ENCODE data around the gene MCFD2.
"Not testable (repeated sequence)": the region's sequence is repeated elsewhere in the genome, so short reads cannot be mapped to it uniquely, and the experiment has no call there.

Gene MCFD2

DNA sequence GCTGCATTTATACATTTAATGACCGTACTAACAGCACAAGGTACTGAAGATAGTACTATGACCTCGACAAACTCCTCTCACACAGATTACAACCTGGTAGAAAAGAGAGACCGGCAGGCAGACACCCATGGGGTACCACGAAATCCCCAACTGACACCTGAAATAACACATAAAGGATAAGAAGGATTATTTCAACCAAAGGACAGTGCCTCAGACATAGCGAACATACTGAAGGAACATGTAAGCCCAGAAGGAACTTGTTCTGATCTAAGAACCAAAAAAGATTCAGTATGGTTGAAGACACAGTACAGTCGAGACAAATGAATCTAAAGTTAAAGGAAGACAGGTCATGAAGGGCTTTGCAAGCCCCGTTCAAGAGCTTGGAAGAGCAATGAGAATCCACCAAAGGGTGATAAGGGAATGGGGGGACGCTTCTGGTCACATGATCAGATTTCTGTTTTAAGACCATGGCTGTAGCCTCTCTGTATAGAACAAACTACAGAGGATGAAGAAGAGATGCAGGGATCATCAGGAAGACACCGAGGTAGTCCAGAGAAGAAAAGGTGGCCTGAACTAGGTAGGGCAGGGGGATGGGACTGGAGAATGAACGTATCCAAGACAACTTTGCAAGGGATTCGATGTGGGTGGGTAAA is 902 bp downstream of the MCFD2 start:
- peaks cover 32% of the 10 kb centered on the region for H3K4me1 ChIP-seq (ENCODE audit: control insufficient read depth, insufficient read depth, low read length)
- peak overlapping the region; percentile 98 for H3K9ac ChIP-seq (ENCODE audit: low read depth, low read length)
- H3K4me3 ChIP-seq (ENCODE audit: low read length) = peak overlapping the region; percentile 87
- H3K36me3 ChIP-seq (ENCODE audit: insufficient read depth, low read length) = peaks cover 15% of the 10 kb centered on the region
- no peaks in the 10 kb centered on the region for H3K9me3 ChIP-seq (replicated peaks; ENCODE audit: low read length)
- no peaks in the 10 kb centered on the region for H3K27me3 ChIP-seq (ENCODE audit: control insufficient read depth, insufficient read depth, low read length)
- peak overlapping the region; percentile 87 for H3K4me2 ChIP-seq (ENCODE audit: low read length)

DNA sequence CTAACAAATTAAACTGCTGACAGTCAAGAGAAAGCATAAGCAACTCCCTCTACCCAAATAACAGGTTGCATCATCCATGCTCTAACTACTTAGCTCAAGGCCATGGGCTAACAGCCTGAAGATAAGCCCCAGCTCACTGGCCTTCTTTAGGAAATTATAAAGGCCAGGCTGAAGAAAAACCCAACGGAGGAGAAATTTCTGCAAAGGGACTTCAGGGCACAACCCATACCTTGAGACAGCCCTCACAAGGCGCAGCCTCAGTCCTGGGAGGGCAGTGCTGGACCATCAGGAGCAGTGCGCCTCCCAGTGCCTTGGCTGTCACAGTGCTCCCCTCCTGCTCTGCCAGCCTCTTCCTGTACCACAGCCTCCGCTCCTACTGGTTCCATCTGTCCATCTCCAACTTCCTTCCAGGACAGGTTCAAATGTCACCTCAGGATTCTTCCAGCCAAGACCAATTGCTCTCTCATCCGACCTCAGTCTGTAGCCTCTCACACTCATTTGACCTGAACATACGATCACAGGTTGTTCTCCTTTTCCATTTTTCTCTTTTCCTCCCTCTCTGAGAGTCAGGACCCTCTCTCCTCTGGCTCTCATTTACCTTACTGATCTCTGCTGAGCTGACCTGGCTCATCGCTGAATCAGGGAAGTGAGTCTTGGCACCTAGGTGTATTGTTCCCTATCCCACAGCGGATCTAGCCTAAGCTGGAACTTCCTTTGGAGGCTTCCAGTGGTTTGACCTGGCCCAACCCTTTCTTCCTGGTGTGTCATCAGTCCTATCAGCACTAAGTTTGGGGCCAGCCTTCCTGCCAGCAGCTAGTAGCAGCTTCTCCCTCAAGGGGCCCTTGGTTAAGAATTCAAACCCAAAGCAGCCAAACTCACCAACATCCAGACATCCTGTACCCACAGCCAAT is 1.9 kb downstream of the MCFD2 start:
- peak overlapping the region; percentile 98 for H3K9ac ChIP-seq (ENCODE audit: low read depth, low read length)
- peak overlapping the region; percentile 87 for H3K4me2 ChIP-seq (ENCODE audit: low read length)
- peak overlapping the region; percentile 87 for H3K4me3 ChIP-seq (ENCODE audit: low read length)
- peaks cover 23% of the 10 kb centered on the region for H3K36me3 ChIP-seq (ENCODE audit: insufficient read depth, low read length)
- H3K27me3 ChIP-seq (ENCODE audit: control insufficient read depth, insufficient read depth, low read length) = no peaks in the 10 kb centered on the region
- H3K9me3 ChIP-seq (replicated peaks; ENCODE audit: low read length) = no peaks in the 10 kb centered on the region
- H3K4me1 ChIP-seq (ENCODE audit: control insufficient read depth, insufficient read depth, low read length) = peaks cover 41% of the 10 kb centered on the region

- Histone ChIP-seq H3K4me3 (ENCODE audit: low read length) (no peak overlapping the region), H3K4me1 (ENCODE audit: control insufficient read depth, insufficient read depth, low read length) (peaks cover 41% of the 10 kb centered on the region), H3K9ac (ENCODE audit: low read depth, low read length) (no peak overlapping the region), H3K27me3 (ENCODE audit: control insufficient read depth, insufficient read depth, low read length) (no peaks in the 10 kb centered on the region), H3K4me2 (ENCODE audit: low read length) (peak overlapping the region; percentile 8), H3K9me3 (replicated peaks; ENCODE audit: low read length) (no peaks in the 10 kb centered on the region), H3K36me3 (ENCODE audit: insufficient read depth, low read length) (peaks cover 60% of the 10 kb centered on the region)
These were observed 5.7 kb downstream of the MCFD2 start for GRCh38 chr2:46909771-46910419.

GRCh38 chr2:46909150-46909549 is 6.5 kb downstream of the MCFD2 start:
- H3K4me3 ChIP-seq (ENCODE audit: low read length) = no peak overlapping the region
- peaks cover 36% of the 10 kb centered on the region for H3K4me1 ChIP-seq (ENCODE audit: control insufficient read depth, insufficient read depth, low read length)
- no peak overlapping the region for H3K9ac ChIP-seq (ENCODE audit: low read depth, low read length)
- H3K9me3 ChIP-seq (replicated peaks; ENCODE audit: low read length) = no peaks in the 10 kb centered on the region
- no peaks in the 10 kb centered on the region for H3K27me3 ChIP-seq (ENCODE audit: control insufficient read depth, insufficient read depth, low read length)
- peaks cover 66% of the 10 kb centered on the region for H3K36me3 ChIP-seq (ENCODE audit: insufficient read depth, low read length)
- H3K4me2 ChIP-seq (ENCODE audit: low read length) = peak overlapping the region; percentile 8

- not testable (repeated sequence) for H3K9ac ChIP-seq (ENCODE audit: low read depth, low read length); H3K9me3 ChIP-seq (replicated peaks; ENCODE audit: low read length); H3K4me2 ChIP-seq (ENCODE audit: low read length); H3K4me3 ChIP-seq (ENCODE audit: low read length); H3K27me3 ChIP-seq (ENCODE audit: control insufficient read depth, insufficient read depth, low read length)
- Histone ChIP-seq H3K4me1 (ENCODE audit: control insufficient read depth, insufficient read depth, low read length) (peaks cover 13% of the 10 kb centered on the region), H3K36me3 (ENCODE audit: insufficient read depth, low read length) (peaks cover 60% of the 10 kb centered on the region)
These were observed 10.5 kb downstream of the MCFD2 start for GRCh38 chr2:46904908-46905678.

DNA sequence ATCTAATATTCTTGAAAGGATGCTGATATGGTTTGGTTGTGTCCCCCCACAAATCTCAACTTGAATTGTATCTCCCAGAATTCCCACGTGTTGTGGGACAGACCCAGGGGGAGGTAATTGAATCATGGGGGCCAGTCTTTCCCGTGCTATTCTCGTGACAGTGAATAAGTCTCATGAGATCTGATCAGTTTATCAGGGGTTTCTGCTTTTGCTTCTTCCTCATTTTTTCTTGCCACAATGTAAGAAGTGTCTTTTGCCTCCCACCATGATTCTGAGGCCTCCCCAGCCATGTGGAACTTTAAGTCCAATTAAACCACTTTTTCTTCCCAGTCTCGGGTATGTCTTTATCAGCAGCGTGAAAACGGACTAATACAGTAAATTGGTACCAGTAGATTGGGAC is 12.6 kb downstream of the MCFD2 start:
- H3K4me1 ChIP-seq (ENCODE audit: control insufficient read depth, insufficient read depth, low read length); H3K9ac ChIP-seq (ENCODE audit: low read depth, low read length); H3K9me3 ChIP-seq (replicated peaks; ENCODE audit: low read length); H3K4me2 ChIP-seq (ENCODE audit: low read length); H3K27me3 ChIP-seq (ENCODE audit: control insufficient read depth, insufficient read depth, low read length); H3K4me3 ChIP-seq (ENCODE audit: low read length): not testable (repeated sequence)
- H3K36me3 ChIP-seq (ENCODE audit: insufficient read depth, low read length) = peaks cover 44% of the 10 kb centered on the region

- H3K4me1 ChIP-seq (ENCODE audit: control insufficient read depth, insufficient read depth, low read length) = no peaks in the 10 kb centered on the region
- H3K9ac ChIP-seq (ENCODE audit: low read depth, low read length) = no peak overlapping the region
- H3K27me3 ChIP-seq (ENCODE audit: control insufficient read depth, insufficient read depth, low read length) = no peaks in the 10 kb centered on the region
- H3K4me3 ChIP-seq (ENCODE audit: low read length) = no peak overlapping the region
- H3K36me3 ChIP-seq (ENCODE audit: insufficient read depth, low read length) = peaks cover 38% of the 10 kb centered on the region
- no peaks in the 10 kb centered on the region for H3K9me3 ChIP-seq (replicated peaks; ENCODE audit: low read length)
- no peak overlapping the region for H3K4me2 ChIP-seq (ENCODE audit: low read length)
These were observed 13.1 kb downstream of the MCFD2 start for GRCh38 chr2:46902465-46902864.

DNA sequence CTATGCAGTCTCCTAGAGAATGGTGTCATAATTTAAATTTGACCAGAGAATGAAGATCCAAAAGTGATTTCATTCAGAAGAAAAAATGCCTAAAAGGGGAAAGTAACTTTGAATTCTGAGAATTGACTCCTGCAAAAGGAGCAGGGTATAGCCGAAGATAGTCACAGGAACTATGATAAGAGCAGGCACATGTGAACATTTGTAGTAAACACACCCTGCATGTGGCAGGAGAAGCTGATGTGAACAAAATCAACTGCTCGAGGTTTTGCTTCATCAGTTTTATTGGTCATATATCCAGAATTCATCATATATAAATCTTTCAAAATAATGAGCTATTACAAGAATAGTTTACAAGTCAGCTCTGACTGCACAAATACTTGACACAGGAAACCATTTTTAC is 14.0 kb downstream of the MCFD2 start:
- peaks cover 30% of the 10 kb centered on the region for H3K36me3 ChIP-seq (ENCODE audit: insufficient read depth, low read length)
- no peak overlapping the region for H3K4me3 ChIP-seq (ENCODE audit: low read length)
- no peak overlapping the region for H3K4me2 ChIP-seq (ENCODE audit: low read length)
- H3K27me3 ChIP-seq (ENCODE audit: control insufficient read depth, insufficient read depth, low read length) = no peaks in the 10 kb centered on the region
- no peaks in the 10 kb centered on the region for H3K9me3 ChIP-seq (replicated peaks; ENCODE audit: low read length)
- no peaks in the 10 kb centered on the region for H3K4me1 ChIP-seq (ENCODE audit: control insufficient read depth, insufficient read depth, low read length)
- no peak overlapping the region for H3K9ac ChIP-seq (ENCODE audit: low read depth, low read length)

DNA sequence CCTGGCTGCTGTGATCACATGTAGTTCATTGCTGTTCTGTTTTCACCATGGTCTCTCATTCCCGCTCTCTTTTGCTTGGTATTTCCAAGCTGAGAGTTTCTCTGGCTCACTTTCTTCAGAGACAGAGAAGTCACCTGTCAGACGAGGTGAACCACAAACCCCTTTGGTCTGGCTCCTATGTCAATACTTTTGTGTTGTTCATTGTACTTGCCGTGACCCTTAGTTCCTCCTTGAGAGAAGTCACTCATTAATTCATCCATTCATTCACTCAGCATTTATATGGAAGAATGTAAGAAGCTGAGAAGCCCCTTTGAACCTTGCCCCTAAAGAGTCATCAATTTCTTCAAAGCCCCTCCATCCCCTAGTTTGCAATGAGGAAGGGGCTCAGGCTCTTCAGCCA is 15.2 kb downstream of the MCFD2 start:
- Histone ChIP-seq H3K9me3 (replicated peaks; ENCODE audit: low read length) (no peaks in the 10 kb centered on the region), H3K4me2 (ENCODE audit: low read length) (no peak overlapping the region), H3K36me3 (ENCODE audit: insufficient read depth, low read length) (peaks cover 19% of the 10 kb centered on the region), H3K9ac (ENCODE audit: low read depth, low read length) (no peak overlapping the region), H3K27me3 (ENCODE audit: control insufficient read depth, insufficient read depth, low read length) (no peaks in the 10 kb centered on the region), H3K4me3 (ENCODE audit: low read length) (no peak overlapping the region), H3K4me1 (ENCODE audit: control insufficient read depth, insufficient read depth, low read length) (no peaks in the 10 kb centered on the region)

- H3K9ac ChIP-seq (ENCODE audit: low read depth, low read length) = no peak overlapping the region
These were observed 16.6 kb downstream of the MCFD2 start for GRCh38 chr2:46899053-46899452.

DNA sequence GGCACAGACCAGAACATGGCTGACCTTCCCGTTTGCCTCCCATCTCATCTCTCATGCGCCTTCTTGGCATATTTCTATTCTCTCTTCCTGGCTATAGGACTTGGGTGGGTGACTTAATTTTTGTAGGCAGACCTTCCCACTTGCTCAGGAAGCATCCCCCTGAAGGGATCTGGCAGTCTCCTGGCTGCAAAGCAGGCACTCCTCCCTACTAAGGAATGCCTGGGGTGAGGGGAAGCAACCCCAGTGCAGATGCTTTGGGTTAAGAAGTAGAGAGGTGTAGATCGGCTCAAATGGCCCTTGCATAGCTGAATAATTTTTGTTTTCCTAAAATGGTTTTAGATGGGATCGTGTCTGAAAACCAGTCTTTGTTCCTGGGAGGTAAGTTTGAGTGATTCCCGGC is 17.6 kb downstream of the MCFD2 start:
- H3K9ac ChIP-seq (ENCODE audit: low read depth, low read length) = no peak overlapping the region
- H3K4me1 ChIP-seq (ENCODE audit: control insufficient read depth, insufficient read depth, low read length) = peaks cover 4% of the 10 kb centered on the region
- no peak overlapping the region for H3K4me2 ChIP-seq (ENCODE audit: low read length)
- H3K9me3 ChIP-seq (replicated peaks; ENCODE audit: low read length) = no peaks in the 10 kb centered on the region
- H3K27me3 ChIP-seq (ENCODE audit: control insufficient read depth, insufficient read depth, low read length) = no peaks in the 10 kb centered on the region
- no peak overlapping the region for H3K4me3 ChIP-seq (ENCODE audit: low read length)
- H3K36me3 ChIP-seq (ENCODE audit: insufficient read depth, low read length) = peaks cover 5% of the 10 kb centered on the region

More at GRCh38 chr2:46899053-46899452, 16.6 kb downstream of the MCFD2 start:
- H3K36me3 ChIP-seq (ENCODE audit: insufficient read depth, low read length) = peaks cover 8% of the 10 kb centered on the region
- no peaks in the 10 kb centered on the region for H3K9me3 ChIP-seq (replicated peaks; ENCODE audit: low read length)
- H3K4me1 ChIP-seq (ENCODE audit: control insufficient read depth, insufficient read depth, low read length) = no peaks in the 10 kb centered on the region
- H3K4me3 ChIP-seq (ENCODE audit: low read length) = no peak overlapping the region
- no peaks in the 10 kb centered on the region for H3K27me3 ChIP-seq (ENCODE audit: control insufficient read depth, insufficient read depth, low read length)
- H3K4me2 ChIP-seq (ENCODE audit: low read length) = no peak overlapping the region
